Esophagus (tissue), 2 donors: ENCODE results near the gene MGAT5B. TPM values are rescaled to one million over a fixed set of nuclear protein-coding genes. Genes with fewer than 3 reads are reported as not detected.

Source experiments
- H3K27ac ChIP-seq, 2 donors: one replicate each; pipeline ENCODE4 v1.5.1; 2013; ENCODE audit warnings: low read depth in 2 of 2, mild to moderate bottlenecking in 2 of 2, inconsistent platforms in 1 of 2, low read length in 1 of 2, moderate library complexity in 1 of 2
- H3K27me3 ChIP-seq, 2 donors: one replicate each; pipeline ENCODE4 v1.6.1; 2013; ENCODE audit warnings: low read length in 2 of 2, control low read depth in 1 of 2, mild to moderate bottlenecking in 1 of 2; ENCODE audit not compliant: insufficient read depth in 2 of 2, control insufficient read depth in 1 of 2
- H3K36me3 ChIP-seq, 2 donors: one replicate each; pipeline ENCODE4 v1.6.1; 2013; ENCODE audit warnings: low read length in 1 of 2; ENCODE audit not compliant: control insufficient read depth in 2 of 2, insufficient read depth in 2 of 2
- H3K4me1 ChIP-seq, 2 donors: one replicate each; pipeline ENCODE4 v1.6.1; 2013; ENCODE audit warnings: low read length in 1 of 2; ENCODE audit not compliant: control insufficient read depth in 2 of 2, insufficient read depth in 2 of 2
- H3K4me3 ChIP-seq, 2 donors: one replicate each; pipeline ENCODE4 v1.5.1; 2013; ENCODE audit warnings: low read length in 2 of 2, mild to moderate bottlenecking in 2 of 2, low read depth in 1 of 2, moderate library complexity in 1 of 2
- H3K9me3 ChIP-seq, 2 donors: one replicate each; pipeline ENCODE4 v1.6.1; 2013; ENCODE audit warnings: mild to moderate bottlenecking in 2 of 2, low read depth in 1 of 2, low read length in 1 of 2, moderate library complexity in 1 of 2; ENCODE audit not compliant: control insufficient read depth in 2 of 2, insufficient read depth in 1 of 2
- WGBS, 2 donors: extraction: QIAGEN DNeasy Blood & Tissue Kit; methylation state at CpG; one replicate each; pipeline ENCODE4 v1.1.7; 2013; 5-methylcytosine and 5-hydroxymethylcytosine counted together
- polyA plus RNA-seq, 2 donors: library from polyadenylated mRNA; stranded (reverse); fragments of 200-250 nt; gene quantifications; one replicate each; pipeline ENCODE4 v1.2.3, GENCODE V29; 2013
- donor health status: healthy with polysubstance abuse.
- donor health status: Bipolar disorder and iron deficiency.

The MGAT5B gene
- polyA plus RNA-seq, 2 donors, result 0.18 to 0.24 TPM

GRCh38 chr17:76872874-76873221 is 4.6 kb downstream of the MGAT5B start:
- Histone ChIP-seq H3K4me3 (no peak overlapping the region), H3K36me3 (no peaks in the 10 kb centered on the region), H3K27ac (no peak overlapping the region), H3K27me3 (peaks cover 0 to 13% of the 10 kb centered on the region in 2 donors), H3K4me1 (peaks cover 7% of the 10 kb centered on the region in 2 donors), H3K9me3 (no peaks in the 10 kb centered on the region)
- WGBS, 2 donors, result 70% methylated on average over 9 of the region's 9 CpGs

GRCh38 chr17:76873856-76874255 is 5.7 kb downstream of the MGAT5B start:
- Histone ChIP-seq H3K4me1 (peaks cover under 1 to 1% of the 10 kb centered on the region in 2 donors), H3K27ac (no peak overlapping the region), H3K9me3 (no peaks in the 10 kb centered on the region), H3K36me3 (no peaks in the 10 kb centered on the region), H3K4me3 (no peak overlapping the region), H3K27me3 (peaks cover 0 to 12% of the 10 kb centered on the region in 2 donors)
- WGBS, 2 donors, result 78 to 82% methylated on average over 4 of the region's 4 CpGs

DNA sequence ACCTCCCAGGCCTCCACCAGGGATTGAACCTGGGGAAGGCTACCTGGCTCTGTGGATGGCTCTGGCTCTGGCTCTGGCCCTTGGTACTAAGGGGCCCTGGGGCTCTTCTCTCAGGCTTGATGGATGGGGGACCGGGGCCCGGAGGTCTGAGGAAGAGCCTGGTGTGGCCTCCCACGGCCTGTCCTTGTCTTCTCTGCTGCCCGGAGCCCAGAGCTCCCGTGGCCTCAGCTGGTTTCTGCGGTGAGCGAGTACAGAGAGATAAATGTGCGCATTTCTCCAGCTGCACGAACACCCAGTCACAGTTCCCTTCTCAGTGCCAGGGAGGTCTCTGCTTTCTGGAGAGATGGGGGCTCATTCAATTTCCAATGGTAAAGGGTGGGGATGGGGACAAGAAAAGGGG is 9.2 kb downstream of the MGAT5B start:
- H3K4me3 ChIP-seq, result no peak overlapping the region
- no peaks in the 10 kb centered on the region for H3K4me1 ChIP-seq
- H3K9me3 ChIP-seq, result peaks cover 0 to 2% of the 10 kb centered on the region in 2 donors
- no peaks in the 10 kb centered on the region for H3K36me3 ChIP-seq
- 74 to 78% methylated on average over 9 of the region's 9 CpGs for WGBS, 2 donors
- H3K27me3 ChIP-seq, result no peaks in the 10 kb centered on the region
- H3K27ac ChIP-seq, result no peak overlapping the region

DNA sequence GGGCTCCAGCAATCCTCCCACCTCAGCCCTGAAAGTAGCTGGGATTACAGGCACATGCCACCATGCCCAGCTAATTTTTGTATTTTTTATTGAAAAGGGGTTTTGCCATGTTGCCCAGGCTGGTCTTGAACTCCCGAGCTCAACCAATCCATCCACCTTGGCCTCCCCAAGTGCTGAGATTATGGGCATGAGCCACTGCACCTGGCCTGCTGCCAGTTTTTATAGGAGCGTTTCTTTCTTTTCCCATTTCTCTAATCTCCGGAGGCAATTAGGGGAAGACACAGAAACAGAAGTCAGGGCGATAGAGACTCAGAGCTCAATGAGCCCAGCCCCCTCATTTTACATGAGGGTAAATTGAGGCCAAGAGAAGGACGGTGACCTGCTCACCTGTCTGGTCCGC is 10.4 kb downstream of the MGAT5B start:
- Histone ChIP-seq H3K27me3 (no peaks in the 10 kb centered on the region), H3K4me3 (no peak overlapping the region), H3K36me3 (no peaks in the 10 kb centered on the region), H3K9me3 (peaks cover 0 to 2% of the 10 kb centered on the region in 2 donors), H3K27ac (no peak overlapping the region), H3K4me1 (no peaks in the 10 kb centered on the region)
- 71 to 78% methylated on average over 6 of the region's 6 CpGs for WGBS, 2 donors

DNA sequence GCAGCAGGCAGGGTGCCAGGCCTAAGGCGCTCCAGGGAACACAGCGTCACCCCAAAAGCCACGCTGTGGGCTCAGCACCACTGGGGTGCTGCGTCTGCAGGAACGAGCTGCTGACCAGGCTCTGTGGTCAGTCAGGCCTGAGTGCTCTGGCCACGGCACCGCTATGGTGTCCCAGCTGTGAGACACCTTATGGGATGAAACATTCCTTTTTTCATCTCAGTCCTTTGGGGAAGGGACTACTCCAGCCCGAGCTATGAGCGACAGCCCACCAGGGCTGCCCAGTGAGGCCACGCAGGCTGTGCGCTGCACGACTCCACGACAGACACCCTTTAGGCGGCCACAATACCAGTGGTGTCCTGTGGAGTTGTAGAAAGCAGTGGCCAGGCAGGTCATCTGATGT is 11.1 kb downstream of the MGAT5B start:
- Histone ChIP-seq H3K9me3 (peaks cover 0 to 2% of the 10 kb centered on the region in 2 donors), H3K4me1 (no peaks in the 10 kb centered on the region), H3K27ac (no peak overlapping the region), H3K4me3 (no peak overlapping the region), H3K36me3 (no peaks in the 10 kb centered on the region), H3K27me3 (no peaks in the 10 kb centered on the region)
- WGBS, 2 donors, result 85 to 90% methylated on average over 14 of the region's 14 CpGs

DNA sequence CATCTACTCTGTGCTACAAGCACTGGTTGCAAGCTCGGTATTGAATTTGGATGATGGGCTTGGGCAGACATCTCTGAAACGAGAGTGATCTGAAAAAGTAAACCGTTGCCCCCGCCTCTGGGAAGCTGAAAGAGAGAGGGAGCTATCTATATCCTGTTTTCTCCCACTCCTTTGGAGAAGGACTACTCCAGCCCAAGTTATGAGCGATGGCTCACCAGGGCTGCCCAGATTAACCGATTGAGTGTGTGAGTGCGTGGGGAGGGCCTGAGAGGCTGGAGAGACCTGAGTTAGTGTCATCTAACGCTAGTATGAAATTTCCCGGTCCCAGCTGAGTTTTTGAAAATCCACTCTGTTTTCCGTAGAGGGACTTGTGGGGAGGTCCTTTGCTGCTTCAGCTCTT is 11.5 kb downstream of the MGAT5B start:
- Histone ChIP-seq H3K9me3 (peaks cover 0 to 2% of the 10 kb centered on the region in 2 donors), H3K4me1 (no peaks in the 10 kb centered on the region), H3K36me3 (no peaks in the 10 kb centered on the region), H3K4me3 (no peak overlapping the region), H3K27me3 (no peaks in the 10 kb centered on the region), H3K27ac (no peak overlapping the region)
- 69 to 73% methylated on average over 10 of the region's 10 CpGs for WGBS, 2 donors

- H3K27me3 ChIP-seq, result no peaks in the 10 kb centered on the region
- WGBS, 2 donors, result 42 to 45% methylated on average over 10 of the region's 10 CpGs
Measured at GRCh38 chr17:76880268-76880667, 12.1 kb downstream of the MGAT5B start.

DNA sequence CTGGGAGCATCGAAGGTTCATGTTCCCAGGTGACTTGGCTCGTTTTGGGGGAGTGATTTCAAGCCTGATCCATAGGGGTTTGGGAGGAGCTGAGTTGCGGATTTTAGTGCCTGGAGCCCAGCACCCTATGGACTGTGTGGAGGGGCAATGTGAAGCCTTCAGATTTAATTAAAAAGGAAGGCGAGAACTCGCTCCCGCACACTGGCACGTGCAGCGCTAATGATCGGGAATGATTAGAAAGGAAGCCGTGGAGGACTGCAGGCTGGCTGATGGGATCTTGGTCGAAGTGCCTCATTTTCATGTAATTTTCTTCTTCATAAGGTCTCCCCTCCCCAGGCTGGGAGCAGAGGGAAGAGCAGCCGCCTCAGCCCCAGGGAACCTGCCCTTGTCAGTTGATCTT is 12.8 kb downstream of the MGAT5B start:
- no peaks in the 10 kb centered on the region for H3K4me1 ChIP-seq
- H3K9me3 ChIP-seq, result peaks cover 0 to 2% of the 10 kb centered on the region in 2 donors
- H3K4me3 ChIP-seq, result no peak overlapping the region
- no peaks in the 10 kb centered on the region for H3K36me3 ChIP-seq
- no peak overlapping the region for H3K27ac ChIP-seq
- H3K27me3 ChIP-seq, result no peaks in the 10 kb centered on the region
- whole genome bisulfite sequencing, 2 donors, result 83 to 85% methylated on average over 12 of the region's 12 CpGs

More at GRCh38 chr17:76880268-76880667, 12.1 kb downstream of the MGAT5B start:
- Histone ChIP-seq H3K36me3 (no peaks in the 10 kb centered on the region), H3K27ac (no peak overlapping the region), H3K9me3 (peaks cover 0 to 2% of the 10 kb centered on the region in 2 donors), H3K4me3 (no peak overlapping the region), H3K4me1 (no peaks in the 10 kb centered on the region)

DNA sequence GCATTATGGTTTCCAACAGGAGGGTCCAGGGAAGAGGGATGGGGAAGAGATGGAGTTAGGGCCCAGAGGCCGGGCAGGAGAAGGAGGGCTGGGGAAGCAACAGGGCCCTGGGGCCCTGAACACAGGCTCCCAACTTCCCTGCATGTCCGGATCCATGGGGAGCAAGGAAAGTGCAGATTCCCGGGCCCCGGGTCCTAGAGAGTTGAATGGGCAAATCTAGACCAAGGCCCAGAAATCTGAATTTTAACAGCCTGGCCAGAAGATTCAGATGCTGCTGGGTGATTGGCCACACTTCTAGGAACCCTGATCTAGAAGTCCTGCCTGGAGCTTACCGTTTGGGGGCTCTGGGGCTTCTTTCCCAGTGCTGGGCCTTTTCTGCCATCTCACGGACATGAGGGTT is 13.2 kb downstream of the MGAT5B start:
- no peaks in the 10 kb centered on the region for H3K36me3 ChIP-seq
- no peaks in the 10 kb centered on the region for H3K4me1 ChIP-seq
- WGBS, 2 donors, result 84 to 87% methylated on average over 6 of the region's 6 CpGs
- no peak overlapping the region for H3K27ac ChIP-seq
- H3K27me3 ChIP-seq, result no peaks in the 10 kb centered on the region
- no peak overlapping the region for H3K4me3 ChIP-seq
- peaks cover 0 to 2% of the 10 kb centered on the region in 2 donors for H3K9me3 ChIP-seq

DNA sequence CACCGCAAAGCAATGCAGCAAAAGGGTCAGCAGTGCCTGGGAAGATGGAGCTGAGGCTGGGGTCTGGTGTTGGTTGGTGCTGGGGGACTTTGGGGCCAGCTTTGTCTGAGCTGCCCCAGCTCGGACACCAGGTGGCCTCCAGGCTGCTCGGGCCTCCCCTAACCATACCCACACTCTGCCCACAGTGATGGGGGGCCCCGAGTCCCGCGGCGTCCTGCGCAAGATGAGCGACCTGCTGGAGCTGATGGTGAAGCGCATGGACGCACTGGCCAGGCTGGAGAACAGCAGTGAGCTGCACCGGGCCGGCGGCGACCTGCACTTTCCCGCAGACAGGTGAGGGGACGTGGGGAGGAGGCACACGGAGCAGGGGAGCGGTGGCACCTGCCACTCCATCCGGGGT is 13.8 kb downstream of the MGAT5B start:
- no peaks in the 10 kb centered on the region for H3K27me3 ChIP-seq
- 89 to 91% methylated on average over 20 of the region's 20 CpGs for WGBS, 2 donors
- H3K36me3 ChIP-seq, result no peaks in the 10 kb centered on the region

More for the DNA sequence above, 13.8 kb downstream of the MGAT5B start:
- no peaks in the 10 kb centered on the region for H3K4me1 ChIP-seq
- no peak overlapping the region for H3K4me3 ChIP-seq
- H3K9me3 ChIP-seq, result peaks cover 0 to 2% of the 10 kb centered on the region in 2 donors
- H3K27ac ChIP-seq, result no peak overlapping the region
